ENCODE measurements around the gene CT47C1.

GRCh38 chrX:119062750-119063374 lies 9.9 kb upstream of the CT47C1 start:
- no peak for TF ChIP-seq EZH2phosphoT487 (IDR thresholded peaks at IDR 0.05; ENCODE audit: insufficient read depth, low read depth)
- TF ChIP-seq EZH2 (IDR thresholded peaks at IDR 0.05; ENCODE audit: insufficient read depth, poor library complexity, severe bottlenecking), result no peak
